ENCODE data around the gene EHBP1L1. TPM values are rescaled to one million over a fixed set of nuclear protein-coding genes. Genes with fewer than 3 reads are reported as not detected.
A peak's percentile ranks its signal among the peaks of the same experiment; 100 is the strongest.

The EHBP1L1 gene
- total RNA-seq, 1 experiment from 2014 or later = 105 TPM

GRCh38 chr11:65530157-65530496, 45.7 kb upstream of the EHBP1L1 start:
- Histone ChIP-seq H4K20me1 (ENCODE audit: insufficient read depth) (no peaks in the 10 kb centered on the region), H3K4me2 (ENCODE audit: low read length) (no peak overlapping the region), H3K27ac (ENCODE audit: low read depth, low read length) (no peak overlapping the region), H3K4me1 (ENCODE audit: control insufficient read depth in 1 of 2, insufficient read depth in 2 of 2, low read length in 2 of 2) (peaks cover 0 to 11% of the 10 kb centered on the region in 2 experiments; a peak in 2 of 4 replicates), H3K9me2 (ENCODE audit: insufficient read depth) (no peaks in the 10 kb centered on the region), H3K27me3 (ENCODE audit: insufficient read depth, low read length) (no peaks in the 10 kb centered on the region), H3K79me2 (ENCODE audit: insufficient read depth, low read length) (peaks cover 20% of the 10 kb centered on the region), H3K4me3 (replicated peaks in 1 of 2; ENCODE audit: low read depth in 1 of 2, low read length in 2 of 2) (no peak overlapping the region), H3K9me3 (ENCODE audit: control insufficient read depth in 1 of 2, insufficient read depth in 1 of 2, low read depth in 1 of 2, low read length in 2 of 2) (no peaks in the 10 kb centered on the region), H3K9ac (ENCODE audit: low read length) (no peak overlapping the region), H2AFZ (ENCODE audit: low read depth, low read length, poor library complexity, severe bottlenecking) (no peak overlapping the region), H3K36me3 (ENCODE audit: control insufficient read depth in 1 of 2, insufficient read depth in 2 of 2, low read length in 2 of 2) (peaks cover 11 to 42% of the 10 kb centered on the region in 2 experiments; a peak in 3 of 4 replicates)
- TF ChIP-seq SIN3A (IDR thresholded peaks at IDR 0.05; ENCODE audit: low read depth) (no peak), TCF7L2 (IDR thresholded peaks at IDR 0.05; ENCODE audit: borderline replicate concordance, extremely low read depth, insufficient read depth, insufficient read length) (no peak), CTCF (IDR thresholded peaks at IDR 0.05 in 2 of 3, conservative IDR thresholded peaks at IDR 0.05 in 1 of 3; ENCODE audit: borderline replicate concordance in 1 of 3, insufficient read depth in 1 of 3, low read depth in 2 of 3, low read length in 2 of 3) (peak in 2 of 3 experiments; percentile 57 to 65; a peak in 4 of 6 replicates)
- peak; percentile 76 for ATAC-seq
- RAD21 ChIA-PET (ENCODE audit: low non-redundant PET in 1 of 2, low total read pairs in 2 of 2, uncharacterized antibody in 2 of 2, unreplicated experiment in 2 of 2) = no interaction called here
- CTCF ChIA-PET = interaction anchor here (0.7 kb wide), 1 partner anchor 1408 kb away, joined by 3 read pairs; no protein-coding TSS in a partner anchor
- no TSS peak for BruUV-seq (replicated peaks)
- DNase-seq (ENCODE audit: low read depth, low spot score) = no peak
- POLR2A ChIA-PET = interaction anchor here (2.3 kb wide), 1 partner anchor 11 kb away, joined by 8 read pairs; no protein-coding TSS in a partner anchor
- intact Hi-C loops (cut with micrococcal nuclease) = no loop called here

GRCh38 chr11:65532388-65533064, 43.3 kb upstream of the EHBP1L1 start:
- Histone ChIP-seq H3K36me3 (ENCODE audit: control insufficient read depth in 1 of 2, insufficient read depth in 2 of 2, low read length in 2 of 2) (peaks cover 8 to 26% of the 10 kb centered on the region in 2 experiments; a peak in 3 of 4 replicates), H3K4me3 (replicated peaks in 1 of 2; ENCODE audit: low read depth in 1 of 2, low read length in 2 of 2) (no peak overlapping the region), H3K79me2 (ENCODE audit: insufficient read depth, low read length) (peaks cover 6% of the 10 kb centered on the region; the same call in 1 of the 2 replicates), H3K4me1 (ENCODE audit: control insufficient read depth in 1 of 2, insufficient read depth in 2 of 2, low read length in 2 of 2) (no peaks in the 10 kb centered on the region; a peak in 1 of 4 replicates), H2AFZ (ENCODE audit: low read depth, low read length, poor library complexity, severe bottlenecking) (no peak overlapping the region), H3K9me2 (ENCODE audit: insufficient read depth) (no peaks in the 10 kb centered on the region), H3K27me3 (ENCODE audit: insufficient read depth, low read length) (no peaks in the 10 kb centered on the region), H4K20me1 (ENCODE audit: insufficient read depth) (no peaks in the 10 kb centered on the region), H3K9ac (ENCODE audit: low read length) (no peak overlapping the region), H3K4me2 (ENCODE audit: low read length) (no peak overlapping the region), H3K9me3 (ENCODE audit: control insufficient read depth in 1 of 2, insufficient read depth in 1 of 2, low read depth in 1 of 2, low read length in 2 of 2) (no peaks in the 10 kb centered on the region), H3K27ac (ENCODE audit: low read depth, low read length) (no peak overlapping the region)
- DNase-seq (ENCODE audit: low read depth, low spot score) (no peak), ATAC-seq (no peak)
- no TSS peak for BruUV-seq (replicated peaks)
- ChIA-PET CTCF (no interaction called here), RAD21 (ENCODE audit: low non-redundant PET in 1 of 2, low total read pairs in 2 of 2, uncharacterized antibody in 2 of 2, unreplicated experiment in 2 of 2) (no interaction called here), POLR2A (no interaction called here)
- intact Hi-C loops (cut with micrococcal nuclease) = no loop called here
- no peak for TF ChIP-seq EGR1 (IDR thresholded peaks at IDR 0.05; ENCODE audit: low read depth)
- TF ChIP-seq CEBPB (IDR thresholded peaks at IDR 0.05; ENCODE audit: low read depth) = no peak
- no peak for TF ChIP-seq ZNF274 (IDR thresholded peaks at IDR 0.05; ENCODE audit: low read depth, low read length)
- no peak for TF ChIP-seq POLR2A (IDR thresholded peaks at IDR 0.05; ENCODE audit: borderline replicate concordance, extremely low read depth, insufficient read depth, insufficient read length)
- no peak for TF ChIP-seq FOSL1 (IDR thresholded peaks at IDR 0.05; ENCODE audit: low read depth)
- TF ChIP-seq TCF7L2 (IDR thresholded peaks at IDR 0.05; ENCODE audit: borderline replicate concordance, extremely low read depth, insufficient read depth, insufficient read length) = no peak
- TF ChIP-seq CTCF (IDR thresholded peaks at IDR 0.05 in 2 of 3, conservative IDR thresholded peaks at IDR 0.05 in 1 of 3; ENCODE audit: borderline replicate concordance in 1 of 3, insufficient read depth in 1 of 3, low read depth in 2 of 3, low read length in 2 of 3) = no peak
- TF ChIP-seq ELF1 (IDR thresholded peaks at IDR 0.05; ENCODE audit: borderline replicate concordance, low read depth) = no peak
- no peak for TF ChIP-seq ATF3 (IDR thresholded peaks at IDR 0.05)
- TF ChIP-seq POLR2AphosphoS5 (IDR thresholded peaks at IDR 0.05; ENCODE audit: low read depth, low read length) = no peak
- TF ChIP-seq YY1 (IDR thresholded peaks at IDR 0.05; ENCODE audit: extremely low read depth, insufficient replicate concordance, low read depth, low read length) = no peak
